Naive B cell (primary cell): Measurements from ENCODE around the gene SERAC1. TPM values are rescaled to one million over a fixed set of nuclear protein-coding genes. Genes with fewer than 3 reads are reported as not detected.

ENCODE experiments used
- ATAC-seq, 2 donors: fragments of 150-1000 bp; cut with Tn5 transposase; 2 replicates each; pipeline ENCODE4 v1.10.0; 2021; ENCODE audit warnings: low read depth in 2 of 2, mild to moderate bottlenecking in 2 of 2, moderate library complexity in 2 of 2
- DNase-seq: peaks from one replicate; pipeline ENCODE4 v3.0.0; 2022
- H3K27ac Mint-ChIP-seq, 6 donors: one replicate each; pipeline ENCODE4 v1.8.0; 2020 to 2022; ENCODE audit warnings: mild to moderate bottlenecking in 6 of 6, mixed read lengths in 6 of 6, moderate library complexity in 5 of 6, inconsistent platforms in 2 of 6
- H3K27me3 Mint-ChIP-seq, 3 donors: one replicate each; pipeline ENCODE4 v1.8.0; 2021 to 2022; ENCODE audit warnings: mixed read lengths in 3 of 3, mild to moderate bottlenecking in 1 of 3
- H3K36me3 Mint-ChIP-seq, 2 donors: one replicate each; pipeline ENCODE4 v1.8.0; 2020 to 2022; ENCODE audit warnings: mixed read lengths in 2 of 2, inconsistent platforms in 1 of 2, mild to moderate bottlenecking in 1 of 2
- H3K4me1 Mint-ChIP-seq, 3 donors: one replicate each; pipeline ENCODE4 v1.8.0; 2020 to 2022; ENCODE audit warnings: mixed read lengths in 3 of 3, inconsistent platforms in 1 of 3, mild to moderate bottlenecking in 1 of 3, moderate library complexity in 1 of 3
- H3K4me3 Mint-ChIP-seq, 8 donors: one replicate each; pipeline ENCODE4 v1.8.0; 2020 to 2022; ENCODE audit warnings: mild to moderate bottlenecking in 8 of 8, mixed read lengths in 8 of 8, moderate library complexity in 8 of 8, inconsistent platforms in 2 of 8
- H3K9me3 Mint-ChIP-seq, 7 donors: one replicate each; pipeline ENCODE4 v1.8.0; 2020 to 2022; ENCODE audit warnings: mixed read lengths in 7 of 7, mild to moderate bottlenecking in 5 of 7, inconsistent platforms in 2 of 7, moderate library complexity in 1 of 7
- polyA plus RNA-seq, 6 donors: library from polyadenylated mRNA; unstranded; fragments of 300-500 nt; fragmentation: Illumina TruSeq; gene quantifications; one replicate each; pipeline ENCODE4 v1.2.3, GENCODE V29; 2021; ENCODE audit warnings: low read depth in 6 of 6

Gene SERAC1
- polyA plus RNA-seq, 6 donors from 2014 or later: 0.99 to 2.3 (median 2.2) TPM; not detected in 1

DNA sequence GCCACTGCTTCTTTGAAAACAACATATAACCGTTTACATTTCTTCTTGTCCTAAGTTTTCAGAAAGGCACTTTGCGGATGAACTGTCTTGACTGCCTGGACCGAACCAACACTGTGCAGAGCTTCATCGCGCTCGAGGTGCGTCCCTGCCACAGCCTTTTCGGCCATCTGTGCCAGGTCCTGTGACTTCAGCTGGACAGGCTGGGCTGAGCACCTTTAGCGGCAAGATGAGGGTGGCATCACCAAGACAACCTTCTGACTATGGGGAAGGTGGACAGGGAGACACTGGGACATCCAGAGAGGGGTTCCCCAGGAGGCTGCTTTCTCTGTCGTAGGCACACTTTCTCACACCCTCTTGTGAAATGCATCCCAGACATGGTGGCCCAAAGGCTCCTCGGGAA lies 104.3 kb downstream of the SERAC1 start:
- Mint-ChIP-seq H3K36me3 (no peaks in the 10 kb centered on the region), H3K27me3 (no peaks in the 10 kb centered on the region), H3K4me1 (no peaks in the 10 kb centered on the region), H3K4me3 (no peak overlapping the region), H3K27ac (peak overlapping the region in 1 of 6 donors; percentile 36), H3K9me3 (peaks cover 0 to 6% (median 0%) of the 10 kb centered on the region in 7 donors)
- DNase-seq (no peak), ATAC-seq (no peak)

DNA sequence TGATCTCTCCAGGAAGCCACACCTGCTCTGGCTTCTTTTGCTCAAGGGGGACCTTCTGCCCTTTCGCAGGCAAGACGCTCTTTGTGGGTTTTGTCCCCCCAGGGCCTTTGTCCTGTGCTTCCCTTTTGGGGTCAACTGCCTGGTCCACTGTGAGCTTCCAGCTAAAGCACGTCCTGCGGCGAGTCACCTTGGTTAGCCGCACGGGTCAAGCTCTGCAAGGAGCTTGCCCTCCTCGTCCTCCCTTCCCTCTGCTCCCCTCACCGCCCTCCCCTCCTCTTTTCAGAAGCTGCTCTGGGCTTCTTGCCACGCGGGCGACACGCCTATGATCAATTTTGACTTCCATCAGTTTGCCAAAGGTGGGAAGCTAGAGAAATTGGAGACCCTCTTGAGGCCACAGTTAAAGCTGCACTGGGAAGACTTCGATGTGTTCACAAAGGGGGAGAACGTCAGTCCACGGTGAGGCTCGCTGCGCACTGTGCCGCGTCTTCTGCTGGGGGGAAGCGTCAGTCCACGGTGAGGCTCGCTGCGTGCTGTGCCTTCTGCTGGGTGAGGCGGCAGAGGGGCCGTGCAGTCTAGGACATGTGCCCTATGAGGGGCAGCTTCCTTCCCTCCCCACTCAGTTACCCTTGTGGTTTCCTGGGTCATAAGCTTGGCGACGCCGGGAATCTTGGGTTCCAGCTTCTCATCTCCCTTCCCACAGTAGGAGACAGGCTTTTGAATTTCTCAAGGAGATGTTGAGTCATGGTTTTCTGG lies 106.2 kb downstream of the SERAC1 start:
- Mint-ChIP-seq H3K27me3 (no peaks in the 10 kb centered on the region), H3K36me3 (peaks cover 0 to 4% of the 10 kb centered on the region in 2 donors), H3K4me3 (no peak overlapping the region), H3K9me3 (peaks cover 0 to 6% (median 0%) of the 10 kb centered on the region in 7 donors), H3K4me1 (peaks cover 0 to 4% (median 0%) of the 10 kb centered on the region in 3 donors), H3K27ac (no peak overlapping the region)
- ATAC-seq (no peak), DNase-seq (no peak)

GRCh38 chr6:158061361-158061708 lies 106.7 kb downstream of the SERAC1 start:
- no peak overlapping the region for H3K4me3 Mint-ChIP-seq
- H3K27ac Mint-ChIP-seq: no peak overlapping the region
- H3K36me3 Mint-ChIP-seq: peaks cover 0 to 4% of the 10 kb centered on the region in 2 donors
- H3K4me1 Mint-ChIP-seq: peaks cover 0 to 4% (median 0%) of the 10 kb centered on the region in 3 donors
- ATAC-seq (no peak), DNase-seq (no peak)
- no peaks in the 10 kb centered on the region for H3K27me3 Mint-ChIP-seq
- H3K9me3 Mint-ChIP-seq: peaks cover 0 to 6% (median 0%) of the 10 kb centered on the region in 7 donors

- no peak for ATAC-seq
- no peak overlapping the region for H3K4me3 Mint-ChIP-seq
Measured at GRCh38 chr6:158060455-158061360, 107.4 kb downstream of the SERAC1 start.

More at GRCh38 chr6:158060455-158061360, 107.4 kb downstream of the SERAC1 start:
- Mint-ChIP-seq H3K27me3 (no peaks in the 10 kb centered on the region), H3K27ac (no peak overlapping the region), H3K4me1 (peaks cover 0 to 4% (median 0%) of the 10 kb centered on the region in 3 donors), H3K9me3 (peaks cover 0 to 6% (median 0%) of the 10 kb centered on the region in 7 donors), H3K36me3 (peaks cover 0 to 4% of the 10 kb centered on the region in 2 donors)
- no peak for DNase-seq

Other genes with a start within 250 kb of the SERAC1 start
- 1 to 10 TPM; 2.4 to 9.5 (median 4.7) TPM for gene SYNJ2, start 186.4 kb downstream of the SERAC1 start, polyA plus RNA-seq
- 10 to 100 TPM; 17.9 to 27.4 (median 20.4) TPM for gene GTF2H5, start 88 bp upstream of the SERAC1 start, polyA plus RNA-seq
- gene TULP4, start 144.2 kb upstream of the SERAC1 start, polyA plus RNA-seq: 10 to 100 TPM in 5 of 6 donors, 1 to 10 TPM in 1; 8.1 to 42.3 (median 39.1) TPM